ENCODE measurements around the gene ITPK1. TPM values are rescaled to one million over a fixed set of nuclear protein-coding genes. Genes with fewer than 3 reads are reported as not detected.

Gene ITPK1
- total and polyA plus RNA-seq, 2 donors (not counting 3 experiments of a cell fraction or from before 2014, with no cell fraction given), result 39.6 to 51.8 TPM

DNA sequence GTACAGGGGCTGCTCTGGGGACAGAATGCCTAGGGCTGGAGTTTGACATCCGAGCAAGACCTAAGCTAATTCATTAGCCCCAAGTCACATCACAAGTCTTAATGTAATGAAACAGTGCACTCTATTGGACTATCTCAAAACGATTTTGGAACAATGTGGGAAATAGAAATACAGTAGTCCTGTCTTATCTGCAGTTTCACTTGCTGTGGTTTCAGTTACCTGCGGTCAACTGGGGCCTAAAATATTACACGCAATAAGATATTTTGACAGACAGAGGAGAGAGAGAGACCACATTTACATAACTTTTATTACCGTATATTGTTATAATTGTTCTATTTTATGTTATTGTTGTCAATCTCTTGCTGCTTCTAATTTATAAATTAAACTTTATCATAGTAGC lies 47.8 kb upstream of the ITPK1 start:
- no TSS peak for BruUV-seq (replicated peaks)
- no peaks in the 10 kb centered on the region for H3K27me3 ChIP-seq (ENCODE audit: control insufficient read depth in 2 of 2, insufficient read depth in 2 of 2, low read length in 2 of 2)
- no peak overlapping the region for H3K27ac ChIP-seq (ENCODE audit: insufficient read depth, low read depth, low read length)
- ChIA-PET CTCF (interaction anchor here (0.9 to 2.1 kb wide), 4 partner anchors 14 to 477 kb away, joined by 3 to 6 read pairs (median 5); no protein-coding TSS in a partner anchor), POLR2A (no interaction called here)
- dilution Hi-C loops (cut with MboI; ENCODE audit: extremely low pct_ligation_motif_present, low sequenced_read_pairs), result no loop called here
- no peak overlapping the region for H2AFZ ChIP-seq (ENCODE audit: low read depth, low read length)
- no peaks in the 10 kb centered on the region for H3K79me2 ChIP-seq (ENCODE audit: control insufficient read depth, insufficient read depth, low read length)
- H3K9me1 ChIP-seq (replicated peaks; ENCODE audit: control insufficient read depth, extremely low read depth, insufficient read depth, low read length), result no peaks in the 10 kb centered on the region
- no peak for TF ChIP-seq MYC (IDR thresholded peaks at IDR 0.05; ENCODE audit: low read depth, low read length)
- no peak for TF ChIP-seq EZH2 (IDR thresholded peaks at IDR 0.05; ENCODE audit: borderline replicate concordance, low read depth, low read length, severe bottlenecking)
- no peak for FAIRE-seq
- H3K36me3 ChIP-seq (ENCODE audit: control insufficient read depth in 2 of 2, extremely low read depth in 1 of 2, insufficient read depth in 2 of 2, low read length in 2 of 2), result no peaks in the 10 kb centered on the region
- H3K4me2 ChIP-seq (ENCODE audit: insufficient read depth, low read length), result no peak overlapping the region
- H3K9ac ChIP-seq (replicated peaks; ENCODE audit: extremely low read depth, insufficient read depth, low read length), result no peak overlapping the region
- H3K9me3 ChIP-seq (replicated peaks; ENCODE audit: control insufficient read depth, insufficient read depth, low read length), result no peaks in the 10 kb centered on the region
- intact Hi-C loops (cut with micrococcal nuclease), result no loop called here
- DNase-seq (ENCODE audit: low read depth, low spot score), result no peak
- no peak overlapping the region for H3K4me3 ChIP-seq (replicated peaks in 1 of 3; ENCODE audit: insufficient read depth in 1 of 3, low read depth in 1 of 3, low read length in 3 of 3)
- H3K4me1 ChIP-seq (ENCODE audit: control insufficient read depth, extremely low read depth, insufficient read depth, low read length), result no peaks in the 10 kb centered on the region
- no peaks in the 10 kb centered on the region for H4K20me1 ChIP-seq (replicated peaks; ENCODE audit: control insufficient read depth, extremely low read depth, insufficient read depth, low read length)

DNA sequence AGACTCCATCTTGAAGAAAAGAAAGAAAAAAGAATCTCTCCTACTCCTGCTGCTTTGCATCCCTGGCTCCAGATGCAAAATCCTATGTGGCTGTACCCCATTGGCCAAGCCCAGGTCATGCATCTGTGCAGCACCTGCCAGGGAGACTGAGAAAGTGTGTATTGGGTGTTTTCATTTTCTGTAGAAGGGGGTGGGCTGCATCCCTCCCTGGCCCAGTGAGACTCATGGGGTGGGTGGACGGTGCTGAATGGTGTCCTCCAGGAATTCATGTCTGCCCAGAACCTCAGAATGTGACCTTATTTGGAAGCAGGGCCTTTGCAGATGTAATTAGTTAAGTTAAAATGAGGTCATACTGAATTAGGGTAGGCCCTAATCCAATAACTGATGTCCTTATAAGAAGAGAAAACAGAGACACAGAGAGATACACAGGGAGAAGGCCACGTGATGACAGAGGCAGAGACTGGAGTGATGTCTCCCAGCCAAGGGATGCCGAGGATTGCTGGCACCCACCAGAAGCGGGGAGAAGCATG lies 45.8 kb upstream of the ITPK1 start:
- H4K20me1 ChIP-seq (replicated peaks; ENCODE audit: control insufficient read depth, extremely low read depth, insufficient read depth, low read length), result no peaks in the 10 kb centered on the region
- no peaks in the 10 kb centered on the region for H3K9me3 ChIP-seq (replicated peaks; ENCODE audit: control insufficient read depth, insufficient read depth, low read length)
- no peaks in the 10 kb centered on the region for H3K4me1 ChIP-seq (ENCODE audit: control insufficient read depth, extremely low read depth, insufficient read depth, low read length)
- no peak overlapping the region for H3K4me3 ChIP-seq (replicated peaks in 1 of 3; ENCODE audit: insufficient read depth in 1 of 3, low read depth in 1 of 3, low read length in 3 of 3)
- no peaks in the 10 kb centered on the region for H3K9me1 ChIP-seq (replicated peaks; ENCODE audit: control insufficient read depth, extremely low read depth, insufficient read depth, low read length)
- DNase-seq (ENCODE audit: low read depth, low spot score) (no peak), FAIRE-seq (no peak)
- no TSS peak for BruUV-seq (replicated peaks)
- no peak overlapping the region for H3K27ac ChIP-seq (ENCODE audit: insufficient read depth, low read depth, low read length)
- TF ChIP-seq MYC (IDR thresholded peaks at IDR 0.05; ENCODE audit: low read depth, low read length) (no peak), JUN (IDR thresholded peaks at IDR 0.05; ENCODE audit: borderline replicate concordance, insufficient read depth, insufficient read length, low read depth) (no peak), MAX (IDR thresholded peaks at IDR 0.05; ENCODE audit: insufficient read depth, insufficient read length) (no peak), EZH2 (IDR thresholded peaks at IDR 0.05; ENCODE audit: borderline replicate concordance, low read depth, low read length, severe bottlenecking) (no peak), FOS (IDR thresholded peaks at IDR 0.05; ENCODE audit: borderline replicate concordance, insufficient read depth, low read length) (no peak), GATA2 (IDR thresholded peaks at IDR 0.05; ENCODE audit: insufficient read depth, insufficient read length, low read depth, low read length) (no peak), POLR2AphosphoS5 (IDR thresholded peaks at IDR 0.05; ENCODE audit: insufficient read depth, low read depth, low read length) (no peak), POLR2A (IDR thresholded peaks at IDR 0.05; ENCODE audit: low read depth, low read length) (no peak)
- TF ChIP-seq, protein P1, sequence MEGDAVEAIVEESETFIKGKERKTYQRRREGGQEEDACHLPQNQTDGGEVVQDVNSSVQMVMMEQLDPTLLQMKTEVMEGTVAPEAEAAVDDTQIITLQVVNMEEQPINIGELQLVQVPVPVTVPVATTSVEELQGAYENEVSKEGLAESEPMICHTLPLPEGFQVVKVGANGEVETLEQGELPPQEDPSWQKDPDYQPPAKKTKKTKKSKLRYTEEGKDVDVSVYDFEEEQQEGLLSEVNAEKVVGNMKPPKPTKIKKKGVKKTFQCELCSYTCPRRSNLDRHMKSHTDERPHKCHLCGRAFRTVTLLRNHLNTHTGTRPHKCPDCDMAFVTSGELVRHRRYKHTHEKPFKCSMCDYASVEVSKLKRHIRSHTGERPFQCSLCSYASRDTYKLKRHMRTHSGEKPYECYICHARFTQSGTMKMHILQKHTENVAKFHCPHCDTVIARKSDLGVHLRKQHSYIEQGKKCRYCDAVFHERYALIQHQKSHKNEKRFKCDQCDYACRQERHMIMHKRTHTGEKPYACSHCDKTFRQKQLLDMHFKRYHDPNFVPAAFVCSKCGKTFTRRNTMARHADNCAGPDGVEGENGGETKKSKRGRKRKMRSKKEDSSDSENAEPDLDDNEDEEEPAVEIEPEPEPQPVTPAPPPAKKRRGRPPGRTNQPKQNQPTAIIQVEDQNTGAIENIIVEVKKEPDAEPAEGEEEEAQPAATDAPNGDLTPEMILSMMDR (IDR thresholded peaks at IDR 0.05; ENCODE audit: extremely low read depth in 1 of 2, insufficient read depth in 1 of 2, low read depth in 1 of 2, low read length in 2 of 2), result no peak
- no peak overlapping the region for H2AFZ ChIP-seq (ENCODE audit: low read depth, low read length)
- H3K36me3 ChIP-seq (ENCODE audit: control insufficient read depth in 2 of 2, extremely low read depth in 1 of 2, insufficient read depth in 2 of 2, low read length in 2 of 2), result no peaks in the 10 kb centered on the region
- H3K79me2 ChIP-seq (ENCODE audit: control insufficient read depth, insufficient read depth, low read length), result no peaks in the 10 kb centered on the region
- no peak overlapping the region for H3K9ac ChIP-seq (replicated peaks; ENCODE audit: extremely low read depth, insufficient read depth, low read length)
- dilution Hi-C loops (cut with MboI; ENCODE audit: extremely low pct_ligation_motif_present, low sequenced_read_pairs) (no loop called here), intact Hi-C loops (cut with micrococcal nuclease) (no loop called here)
- no peaks in the 10 kb centered on the region for H3K27me3 ChIP-seq (ENCODE audit: control insufficient read depth in 2 of 2, insufficient read depth in 2 of 2, low read length in 2 of 2)
- H3K4me2 ChIP-seq (ENCODE audit: insufficient read depth, low read length), result no peak overlapping the region
- POLR2A ChIA-PET, result no interaction called here
- CTCF ChIA-PET, result interaction anchor here (1.5 to 1.7 kb wide), 3 partner anchors 29 to 209 kb away, joined by 7 to 11 read pairs (median 8); no protein-coding TSS in a partner anchor
